Kidney (tissue), 14 donors: ENCODE measurements around the gene PDE6D. TPM values are rescaled to one million over a fixed set of nuclear protein-coding genes. Genes with fewer than 3 reads are reported as not detected.

ENCODE experiments used
- DNase-seq, 5 donors: peaks; one replicate each; pipeline ENCODE4 v3.0.0-alpha.2; 2013 to 2020
- FAIRE-seq: peaks from 2 replicates; lab custom pipeline; 2012; peaks lifted over from hg19 to GRCh38; lab: Jason Lieb, UNC
- H3K27ac ChIP-seq, 2 donors: one replicate each; pipeline ENCODE4 v1.7.0; 2013; ENCODE audit warnings: low read depth in 2 of 2, low read length in 2 of 2, inconsistent platforms in 1 of 2
- H3K27me3 ChIP-seq: one replicate; pipeline ENCODE4 v1.7.1; 2013; ENCODE audit warnings: low read length, inconsistent platforms; ENCODE audit not compliant: control insufficient read depth, insufficient read depth
- H3K36me3 ChIP-seq, 3 donors: one replicate each; pipeline versions ENCODE4 v1.7.0 to v1.7.1; 2013; ENCODE audit warnings: low read length in 3 of 3, control low read depth in 1 of 3, inconsistent platforms in 1 of 3; ENCODE audit not compliant: insufficient read depth in 3 of 3, control insufficient read depth in 2 of 3
- H3K4me1 ChIP-seq, 3 donors: one replicate each; pipeline versions ENCODE4 v1.7.0 to v1.7.1; 2013; ENCODE audit warnings: low read length in 3 of 3, inconsistent platforms in 1 of 3, low read depth in 1 of 3; ENCODE audit not compliant: control insufficient read depth in 2 of 3, insufficient read depth in 2 of 3
- H3K4me3 ChIP-seq, 3 donors: one replicate each; pipeline versions ENCODE4 v1.7.0 to v1.8.1; 2013; ENCODE audit warnings: low read length in 3 of 3, control low read depth in 1 of 3, inconsistent platforms in 1 of 3
- H3K9ac ChIP-seq, 3 donors: one replicate each; pipeline versions ENCODE4 v1.7.0 to v1.7.1; 2013; ENCODE audit warnings: low read length in 3 of 3, control low read depth in 1 of 3, inconsistent platforms in 1 of 3
- H3K9me3 ChIP-seq, 3 donors: one replicate each; pipeline versions ENCODE4 v1.7.0 to v1.7.1; 2013; ENCODE audit warnings: low read length in 3 of 3, control low read depth in 1 of 3, inconsistent platforms in 1 of 3; ENCODE audit not compliant: control insufficient read depth in 2 of 3, insufficient read depth in 1 of 3
- CTCF ChIP-seq: IDR thresholded peaks from 3 replicates; pipeline ENCODE4 v1.5.1; 2012; ENCODE audit warnings: mild to moderate bottlenecking, moderate library complexity, borderline replicate concordance; ENCODE audit not compliant: insufficient read depth; ENCODE audit errors: extremely low read depth
- intact Hi-C: fragments of 100-400 bp; cut with DNase I; formaldehyde crosslinking; loops from one replicate; pipeline ENCODE4 v1.11.1; 2022
- polyA plus RNA-seq: library from polyadenylated mRNA; stranded (reverse); fragments of 350-450 nt; fragmentation: Illumina TruSeq; extraction: RNeasy Lipid Tissue Mini Kit (QIAGEN cat#74804); gene quantifications from one replicate; pipeline ENCODE4 v1.2.3, GENCODE V29; 2014; ENCODE audit warnings: low read depth, low replicate concordance; ENCODE audit not compliant: insufficient read depth
- total RNA-seq: library from RNA; stranded (reverse); fragmentation: NEBNext Ultra II Directional; extraction: Animal tissue kit (Norgen Biotek cat#: 25700); gene quantifications from one replicate; pipeline ENCODE4 v1.2.1, GENCODE V29; 2021
- donor health status: control.
- donor health status: control.
- donor health status: control.
- donor health status: control.
- donor health status: control.
- donor health status: DM: yes; HTN: yes; CAD: no.
- donor health status: Normal renal cell carcinoma (clear cell type).

Gene PDE6D
- total and polyA plus RNA-seq, 2 donors from 2014 or later = 21.7 to 28.2 TPM

DNA sequence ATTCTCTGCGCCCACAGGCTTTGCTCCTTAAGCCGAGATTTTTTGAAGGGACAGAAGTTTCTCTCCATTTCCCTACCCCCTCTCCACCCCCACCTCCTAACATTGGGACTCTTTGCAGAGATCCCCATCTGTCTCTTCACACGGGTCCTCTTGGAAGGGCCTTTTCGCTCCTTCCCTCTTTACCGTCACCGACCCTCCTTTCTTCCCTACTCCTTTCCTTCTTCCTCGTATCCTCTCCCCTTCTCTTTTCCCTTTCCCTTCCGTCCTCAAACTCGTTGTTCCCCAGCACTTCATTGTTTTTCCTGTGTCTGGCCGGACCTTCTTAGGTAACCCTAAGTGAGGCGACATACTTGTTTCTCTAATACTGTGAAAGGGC lies 5.8 kb upstream of the PDE6D start:
- Histone ChIP-seq H3K36me3 (peaks cover 0 to 16% (median 7%) of the 10 kb centered on the region in 3 donors), H3K9me3 (no peaks in the 10 kb centered on the region), H3K4me3 (peak overlapping the region; percentile 82 to 91 (median 82)), H3K27me3 (no peaks in the 10 kb centered on the region), H3K9ac (peak overlapping the region; percentile 2 to 34 (median 33)), H3K4me1 (peaks cover 0 to 20% (median 5%) of the 10 kb centered on the region in 3 donors), H3K27ac (peak overlapping the region in 1 of 2 donors; percentile 1)
- no peak for TF ChIP-seq CTCF
- no peak for DNase-seq
- no peak for FAIRE-seq
- intact Hi-C loops = no loop called here

DNA sequence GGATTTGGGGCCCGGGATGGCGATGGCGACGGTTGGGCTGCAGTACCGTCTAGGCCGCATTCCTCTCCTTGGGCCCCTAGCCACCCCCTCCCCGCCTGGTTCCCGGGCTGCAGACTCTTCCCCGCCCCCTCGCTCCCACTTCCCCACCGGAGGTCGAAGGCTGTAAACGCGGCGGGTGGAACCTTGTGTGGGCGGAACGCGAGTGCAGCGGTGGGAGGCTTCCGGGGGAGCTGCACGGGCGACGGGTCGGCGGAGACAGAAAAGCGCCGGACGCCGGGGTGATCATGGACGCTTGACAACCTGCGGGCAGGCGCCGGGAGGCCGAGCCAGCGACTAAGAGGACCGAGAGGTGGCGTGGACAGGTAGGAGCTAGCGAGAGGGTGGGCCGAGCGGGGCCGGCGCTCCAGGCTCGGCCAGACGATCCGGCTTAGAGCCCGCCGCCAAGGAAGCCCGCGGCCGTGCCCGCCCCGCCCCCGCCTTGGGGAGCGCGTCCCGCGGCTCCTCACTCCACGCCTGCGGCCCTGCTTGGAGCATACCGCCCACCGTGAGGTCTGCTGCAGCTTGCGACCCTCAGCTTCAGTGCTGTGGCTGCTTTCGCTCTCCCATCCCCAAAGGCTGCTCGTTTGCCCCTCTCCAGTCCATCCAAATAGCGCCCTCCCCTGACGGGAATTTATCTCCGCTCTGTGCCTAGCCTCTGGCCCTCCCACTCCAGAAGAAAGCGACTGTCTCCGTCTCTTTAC lies 5.3 kb upstream of the PDE6D start, which contains the start of gene COPS7B:
TSS of gene COPS7B (plus strand) at position 269 of the 740 bp plus-strand sequence. CDS start 2,126 bp downstream, outside the sequence.
- intact Hi-C loops = no loop called here
- peak; percentile 33 for TF ChIP-seq CTCF
- no peaks in the 10 kb centered on the region for H3K9me3 ChIP-seq
- H3K4me3 ChIP-seq = peak within 1 kb of the TSS; percentile 82 to 91 (median 82)
- DNase-seq (peak; percentile 93 to 96 (median 94)), FAIRE-seq (no peak)
- peak within 1 kb of the TSS; percentile 69 to 80 (median 71) for H3K9ac ChIP-seq
- H3K4me1 ChIP-seq = peaks cover 0 to 20% (median 5%) of the 10 kb centered on the region in 3 donors
- peaks cover 0 to 16% (median 4%) of the 10 kb centered on the region in 3 donors for H3K36me3 ChIP-seq
- peak within 1 kb of the TSS in 1 of 2 donors; percentile 1 for H3K27ac ChIP-seq
- no peaks in the 10 kb centered on the region for H3K27me3 ChIP-seq

- peaks cover 0 to 20% (median 5%) of the 10 kb centered on the region in 3 donors for H3K4me1 ChIP-seq
- no peak for DNase-seq
- no peak for FAIRE-seq
- no peaks in the 10 kb centered on the region for H3K9me3 ChIP-seq
- peak overlapping the region; percentile 59 to 71 (median 69) for H3K9ac ChIP-seq
- intact Hi-C loops = no loop called here
- TF ChIP-seq CTCF = no peak
- peak overlapping the region; percentile 69 to 82 (median 75) for H3K4me3 ChIP-seq
- no peaks in the 10 kb centered on the region for H3K27me3 ChIP-seq
- H3K27ac ChIP-seq = no peak overlapping the region
- H3K36me3 ChIP-seq = peaks cover 0 to 16% (median 4%) of the 10 kb centered on the region in 3 donors
Observed at GRCh38 chr2:231785822-231786176, 4.7 kb upstream of the PDE6D start.
